ENCODE measurements around the gene HMX1.
A peak's percentile ranks its signal among the peaks of the same experiment; 100 is the strongest.

Gene HMX1

GRCh38 chr4:8909548-8909947 lies 37.9 kb upstream of the HMX1 start:
- no peak for DNase-seq

- no peak for DNase-seq
Measured at GRCh38 chr4:8908206-8908893, 36.7 kb upstream of the HMX1 start.

GRCh38 chr4:8907596-8908205 lies 36.1 kb upstream of the HMX1 start:
- DNase-seq: peak; percentile 17

- peak; percentile 7 for DNase-seq
Measured at GRCh38 chr4:8906991-8907595, 35.5 kb upstream of the HMX1 start.

- peak; percentile 8 for DNase-seq
Measured at GRCh38 chr4:8906668-8906970, 35.0 kb upstream of the HMX1 start.

- DNase-seq: peak; percentile 5
Measured at GRCh38 chr4:8905773-8906667, 34.4 kb upstream of the HMX1 start.

GRCh38 chr4:8905226-8905772 lies 33.7 kb upstream of the HMX1 start:
- DNase-seq: no peak

GRCh38 chr4:8904666-8905065 lies 33.0 kb upstream of the HMX1 start:
- DNase-seq: no peak

- DNase-seq: no peak
Measured at GRCh38 chr4:8904041-8904501, 32.4 kb upstream of the HMX1 start.

- no peak for DNase-seq
Measured at GRCh38 chr4:8901335-8901734, 29.7 kb upstream of the HMX1 start.

- DNase-seq: no peak
Measured at GRCh38 chr4:8900588-8900987, 28.9 kb upstream of the HMX1 start.

- no peak for DNase-seq
Measured at GRCh38 chr4:8898419-8898818, 26.8 kb upstream of the HMX1 start.

GRCh38 chr4:8897251-8898167 lies 25.9 kb upstream of the HMX1 start:
- no peak for DNase-seq

GRCh38 chr4:8896506-8896905 lies 24.9 kb upstream of the HMX1 start:
- DNase-seq: no peak

GRCh38 chr4:8896071-8896470 lies 24.4 kb upstream of the HMX1 start:
- no peak for DNase-seq

- no peak for DNase-seq
Measured at GRCh38 chr4:8895295-8895694, 23.7 kb upstream of the HMX1 start.

GRCh38 chr4:8894424-8894816 lies 22.8 kb upstream of the HMX1 start:
- no peak for DNase-seq

GRCh38 chr4:8893624-8894423 lies 22.2 kb upstream of the HMX1 start:
- no peak for DNase-seq

GRCh38 chr4:8893227-8893623 lies 21.6 kb upstream of the HMX1 start:
- no peak for DNase-seq

GRCh38 chr4:8892556-8893226 lies 21.1 kb upstream of the HMX1 start:
- no peak for DNase-seq

Measured in activated CD4-positive, CD25-positive, alpha-beta regulatory T cell treated with anti-CD3 and anti-CD28 coated beads, Interleukin-2, amount 50 U/mL, for 72 hours (primary cell).